Measurements from ENCODE around the gene C1orf167. TPM values are rescaled to one million over a fixed set of nuclear protein-coding genes. Genes with fewer than 3 reads are reported as not detected.

C1orf167 gene
- total and polyA plus RNA-seq, 2 of the 8 experiments (the other 6 are each of a cell fraction or from before 2014, with no cell fraction given): 0.70 to 1.3 TPM

- no peaks in the 10 kb centered on the region for H3K79me2 ChIP-seq (ENCODE audit: control insufficient read depth in 1 of 2, insufficient read depth in 2 of 2, low read length in 2 of 2)
- no peak overlapping the region for H3K56ac ChIP-seq (replicated peaks; ENCODE audit: insufficient read length, low read depth, low read length)
- 83% methylated on average over 9 of the region's 9 CpGs; no CpG with 5 or more reads in 1 of the 2 experiments for whole genome bisulfite sequencing, 2 experiments (ENCODE audit: extremely low coverage in 1 of 2, insufficient coverage in 1 of 2, insufficient read length in 1 of 2, insufficient replicate concordance in 2 of 2, low coverage in 1 of 2, low lambda C conversion rate in 2 of 2, missing lambda C conversion rate in 1 of 2)
- H3K36me3 ChIP-seq (ENCODE audit: control insufficient read depth in 2 of 4, insufficient read depth in 4 of 4, low read length in 3 of 4): peaks cover 2 to 17% (median 8%) of the 10 kb centered on the region in 4 experiments; a peak in 5 of 8 replicates
- no peaks in the 10 kb centered on the region for H3K9me3 ChIP-seq (ENCODE audit: insufficient read depth in 2 of 2, low read depth in 1 of 2, low read length in 1 of 2)
- H3K27me3 ChIP-seq (replicated peaks in 1 of 4; ENCODE audit: control insufficient read depth in 3 of 4, extremely low read depth in 1 of 4, insufficient read depth in 3 of 4, low read length in 3 of 4): no peaks in the 10 kb centered on the region
- no peak overlapping the region for H3K23ac ChIP-seq (ENCODE audit: insufficient read length)
- H2BK15ac ChIP-seq (ENCODE audit: low read length): no peak overlapping the region
- FAIRE-seq (no peak), DNase-seq (ENCODE audit: low read depth in 1 of 2, low spot score in 2 of 2) (no peak)
- H4K8ac ChIP-seq (ENCODE audit: extremely low read depth, insufficient read depth, low read length): no peak overlapping the region
- peaks cover 0 to 11% (median 1%) of the 10 kb centered on the region in 4 experiments; a peak in 6 of 7 replicates for H3K4me1 ChIP-seq (replicated peaks in 1 of 4; ENCODE audit: control insufficient read depth in 3 of 4, insufficient read depth in 4 of 4, low read length in 3 of 4)
- no peak overlapping the region for H2BK120ac ChIP-seq (replicated peaks; ENCODE audit: low read depth, low read length)
- no peak overlapping the region for H4K91ac ChIP-seq (replicated peaks; ENCODE audit: insufficient read length, low read length)
- ChIA-PET CTCF (ENCODE audit: partially characterized antibody) (interaction anchor here (0.8 to 1.4 kb wide), 3 partner anchors 13 to 25 kb away, joined by 3 to 4 read pairs (median 4); no protein-coding TSS in a partner anchor), POLR2A (ENCODE audit: partially characterized antibody) (interaction anchor here (0.9 to 2.0 kb wide), 3 partner anchors 9 to 65 kb away, joined by 4 to 8 read pairs (median 4); no protein-coding TSS in a partner anchor)
- H2BK5ac ChIP-seq (ENCODE audit: low read depth, low read length): no peak overlapping the region
- no peak overlapping the region for H4K5ac ChIP-seq (ENCODE audit: insufficient read length, low read depth, low read length)
- H3K27ac ChIP-seq (ENCODE audit: low read depth, low read length): no peak overlapping the region
- H3K79me1 ChIP-seq (ENCODE audit: low read depth, low read length): peaks cover 2% of the 10 kb centered on the region; the same call in 1 of the 2 replicates
- H3K18ac ChIP-seq (ENCODE audit: extremely low read depth, low read length): no peak overlapping the region
- peaks cover 0 to 4% of the 10 kb centered on the region in 2 experiments for H4K20me1 ChIP-seq (replicated peaks in 1 of 2; ENCODE audit: control insufficient read depth in 1 of 2, insufficient read depth in 2 of 2, low read length in 2 of 2)
- H3K4me3 ChIP-seq (ENCODE audit: extremely low read depth in 1 of 4, insufficient read depth in 2 of 4, low read depth in 3 of 4, low read length in 4 of 4): no peak overlapping the region
- H3K4ac ChIP-seq (replicated peaks; ENCODE audit: insufficient read length, low read depth, low read length): no peak overlapping the region
- no peaks in the 10 kb centered on the region; the same call in 1 of the 2 replicates for H3K23me2 ChIP-seq (ENCODE audit: low read depth, low read length)
- no peak overlapping the region for H2AK5ac ChIP-seq (ENCODE audit: low read depth, low read length)
- H2BK20ac ChIP-seq (ENCODE audit: low read length): no peak overlapping the region
- H3K4me2 ChIP-seq (ENCODE audit: insufficient read depth in 1 of 2, low read depth in 2 of 2, low read length in 2 of 2): no peak overlapping the region
- H3K9ac ChIP-seq (replicated peaks in 1 of 4; ENCODE audit: extremely low read depth in 1 of 4, low read depth in 3 of 4, low read length in 3 of 4): no peak overlapping the region
- H2BK12ac ChIP-seq (ENCODE audit: low read depth, low read length): no peak overlapping the region
- no peak overlapping the region for H2AFZ ChIP-seq (ENCODE audit: low read length)
- no peak overlapping the region for H3K14ac ChIP-seq (ENCODE audit: insufficient read length)
- TF ChIP-seq RNF2 (IDR thresholded peaks at IDR 0.05; ENCODE audit: borderline replicate concordance, low read depth, low read length, missing control alignments, poor library complexity, severe bottlenecking): no peak
- TF ChIP-seq TAF1 (IDR thresholded peaks at IDR 0.05; ENCODE audit: low read depth, low read length): no peak
- no peak for TF ChIP-seq SAP30 (IDR thresholded peaks at IDR 0.05; ENCODE audit: insufficient read depth, insufficient replicate concordance, low read length)
- no peak for TF ChIP-seq BCL11A (IDR thresholded peaks at IDR 0.05; ENCODE audit: low read depth in 2 of 2, low read length in 2 of 2)
Observed at GRCh38 chr1:11744287-11744686, 17.7 kb upstream of the C1orf167 start.
